GM12892 (cell line): ENCODE data around the gene KNDC1.

Source experiments
- POLR2A ChIP-seq: IDR thresholded peaks from 2 replicates; pipeline ENCODE4 v1.6.1; 2011; ENCODE audit warnings: low read depth, low read length, control low read depth
- POLR2AphosphoS5 ChIP-seq: IDR thresholded peaks from 2 replicates; pipeline ENCODE4 v1.6.1; 2011; ENCODE audit warnings: low read depth, low read length, control low read depth
- TAF1 ChIP-seq: IDR thresholded peaks from 2 replicates; pipeline ENCODE4 v1.6.1; 2011; ENCODE audit warnings: low read depth, mild to moderate bottlenecking, control low read depth, low read length, borderline replicate concordance

- TF ChIP-seq POLR2A = no peak
- no peak for TF ChIP-seq POLR2AphosphoS5
- TF ChIP-seq TAF1 = no peak
These were observed 9.3 kb downstream of the KNDC1 start for GRCh38 chr10:133169173-133169947.
